ENCODE data around the gene GPX4.

DNA sequence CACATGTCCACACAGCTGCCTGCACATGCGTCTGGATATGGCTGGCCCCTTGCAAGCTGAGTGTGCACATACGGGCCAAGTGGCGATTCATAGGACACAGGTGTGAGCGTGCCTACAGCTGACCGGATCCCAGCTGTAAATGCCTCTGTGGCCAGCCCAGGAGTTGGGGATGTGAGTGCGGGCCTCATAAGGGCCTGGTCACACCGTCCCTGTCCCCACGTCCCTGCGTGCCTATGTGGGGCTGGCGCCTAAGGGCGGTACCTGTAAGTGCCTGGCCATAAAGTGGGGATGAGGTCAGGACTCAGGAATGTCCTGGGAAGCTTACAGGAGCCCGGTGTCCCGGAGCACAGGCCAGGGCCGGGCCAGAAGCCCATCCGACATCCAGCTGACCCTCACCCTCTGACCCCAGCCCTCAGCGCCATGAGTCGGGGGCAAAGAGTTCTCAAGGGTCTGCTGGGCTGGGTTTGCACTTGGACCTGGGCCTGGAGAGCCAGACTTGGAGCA lies 38.1 kb upstream of the GPX4 start:
- TF ChIP-seq, protein P1, sequence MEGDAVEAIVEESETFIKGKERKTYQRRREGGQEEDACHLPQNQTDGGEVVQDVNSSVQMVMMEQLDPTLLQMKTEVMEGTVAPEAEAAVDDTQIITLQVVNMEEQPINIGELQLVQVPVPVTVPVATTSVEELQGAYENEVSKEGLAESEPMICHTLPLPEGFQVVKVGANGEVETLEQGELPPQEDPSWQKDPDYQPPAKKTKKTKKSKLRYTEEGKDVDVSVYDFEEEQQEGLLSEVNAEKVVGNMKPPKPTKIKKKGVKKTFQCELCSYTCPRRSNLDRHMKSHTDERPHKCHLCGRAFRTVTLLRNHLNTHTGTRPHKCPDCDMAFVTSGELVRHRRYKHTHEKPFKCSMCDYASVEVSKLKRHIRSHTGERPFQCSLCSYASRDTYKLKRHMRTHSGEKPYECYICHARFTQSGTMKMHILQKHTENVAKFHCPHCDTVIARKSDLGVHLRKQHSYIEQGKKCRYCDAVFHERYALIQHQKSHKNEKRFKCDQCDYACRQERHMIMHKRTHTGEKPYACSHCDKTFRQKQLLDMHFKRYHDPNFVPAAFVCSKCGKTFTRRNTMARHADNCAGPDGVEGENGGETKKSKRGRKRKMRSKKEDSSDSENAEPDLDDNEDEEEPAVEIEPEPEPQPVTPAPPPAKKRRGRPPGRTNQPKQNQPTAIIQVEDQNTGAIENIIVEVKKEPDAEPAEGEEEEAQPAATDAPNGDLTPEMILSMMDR (conservative IDR thresholded peaks at IDR 0.05; ENCODE audit: low read length), result no peak
- TF ChIP-seq EZH2phosphoT487 (IDR thresholded peaks at IDR 0.05; ENCODE audit: borderline replicate concordance, low read depth, low read length), result no peak

Data from OCI-LY7 (cell line).